ENCODE measurements around the gene NRDE2.

- TF ChIP-seq CTCF (IDR thresholded peaks at IDR 0.05; ENCODE audit: insufficient read depth, low read length) (no peak), GABPA (IDR thresholded peaks at IDR 0.05; ENCODE audit: low read depth) (no peak)
Measured at GRCh38 chr14:90321891-90322290, 9.8 kb downstream of the NRDE2 start.

Measured in HL-60 (cell line).